OCI-LY1 (cell line): ENCODE data around the gene ERBB2.

Experiments
- EZH2 ChIP-seq: fragments of 200-600 bp; sonication (generic), shearing (Covaris generic); IDR thresholded peaks from 2 replicates; pipeline ENCODE4 v1.8.0; 2017; ENCODE audit warnings: borderline replicate concordance, mixed run types, mild to moderate bottlenecking, antibody characterized with exemption, low read length, moderate library complexity, mixed read lengths
- TF ChIP-seq, protein P1 (sequence below): fragments of 200-600 bp; sonication (generic), shearing (Covaris generic); IDR thresholded peaks from 2 replicates; pipeline ENCODE4 v1.5.1; 2017; ENCODE audit warnings: mild to moderate bottlenecking, antibody characterized with exemption, low read length, moderate library complexity, mixed read lengths

DNA sequence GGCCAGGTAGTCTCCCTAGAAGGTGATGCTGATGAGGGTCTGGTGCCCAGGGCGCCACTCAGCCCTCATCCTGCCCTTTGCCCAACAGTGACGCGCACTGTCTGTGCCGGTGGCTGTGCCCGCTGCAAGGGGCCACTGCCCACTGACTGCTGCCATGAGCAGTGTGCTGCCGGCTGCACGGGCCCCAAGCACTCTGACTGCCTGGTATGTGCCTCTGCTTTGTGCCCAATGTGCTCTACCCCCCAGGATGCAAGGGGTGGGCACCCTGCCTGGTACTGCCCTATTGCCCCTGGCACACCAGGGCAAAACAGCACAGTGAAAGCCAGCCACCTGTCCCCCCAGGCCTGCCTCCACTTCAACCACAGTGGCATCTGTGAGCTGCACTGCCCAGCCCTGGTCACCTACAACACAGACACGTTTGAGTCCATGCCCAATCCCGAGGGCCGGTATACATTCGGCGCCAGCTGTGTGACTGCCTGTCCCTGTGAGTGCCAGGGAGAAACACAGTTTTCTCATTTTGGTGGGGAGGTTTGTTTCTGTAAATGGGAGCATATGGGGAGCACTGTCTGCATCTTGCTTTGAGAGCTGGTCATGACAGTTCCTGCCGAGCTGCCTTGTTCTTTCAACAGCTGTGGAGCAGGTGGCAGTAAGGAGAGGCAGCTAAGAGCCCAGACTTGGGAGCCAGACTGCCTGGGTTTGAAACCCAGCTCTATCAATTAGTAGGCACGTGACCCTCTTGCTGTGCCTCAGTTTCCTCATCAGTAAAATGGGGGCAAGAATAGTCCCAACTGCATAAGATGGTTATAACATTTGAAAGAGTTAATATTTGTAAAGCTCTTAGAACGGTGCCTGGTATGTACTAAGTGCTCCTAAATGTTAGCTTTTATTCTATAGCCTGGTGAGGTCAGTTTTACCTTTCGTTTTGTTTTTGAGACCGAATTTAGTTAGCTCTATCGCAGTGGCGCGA lies 10.4 kb downstream of the ERBB2 start:
- TF ChIP-seq, protein P1, sequence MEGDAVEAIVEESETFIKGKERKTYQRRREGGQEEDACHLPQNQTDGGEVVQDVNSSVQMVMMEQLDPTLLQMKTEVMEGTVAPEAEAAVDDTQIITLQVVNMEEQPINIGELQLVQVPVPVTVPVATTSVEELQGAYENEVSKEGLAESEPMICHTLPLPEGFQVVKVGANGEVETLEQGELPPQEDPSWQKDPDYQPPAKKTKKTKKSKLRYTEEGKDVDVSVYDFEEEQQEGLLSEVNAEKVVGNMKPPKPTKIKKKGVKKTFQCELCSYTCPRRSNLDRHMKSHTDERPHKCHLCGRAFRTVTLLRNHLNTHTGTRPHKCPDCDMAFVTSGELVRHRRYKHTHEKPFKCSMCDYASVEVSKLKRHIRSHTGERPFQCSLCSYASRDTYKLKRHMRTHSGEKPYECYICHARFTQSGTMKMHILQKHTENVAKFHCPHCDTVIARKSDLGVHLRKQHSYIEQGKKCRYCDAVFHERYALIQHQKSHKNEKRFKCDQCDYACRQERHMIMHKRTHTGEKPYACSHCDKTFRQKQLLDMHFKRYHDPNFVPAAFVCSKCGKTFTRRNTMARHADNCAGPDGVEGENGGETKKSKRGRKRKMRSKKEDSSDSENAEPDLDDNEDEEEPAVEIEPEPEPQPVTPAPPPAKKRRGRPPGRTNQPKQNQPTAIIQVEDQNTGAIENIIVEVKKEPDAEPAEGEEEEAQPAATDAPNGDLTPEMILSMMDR, result no peak
- TF ChIP-seq EZH2, result no peak
